GM23248 (cell line): ENCODE data around the gene PRSS56.

Experiments used
- EZH2 ChIP-seq: fragments of 200-600 bp; sonication (generic); IDR thresholded peaks from 2 replicates; pipeline ENCODE4 v1.6.1; 2018; ENCODE audit warnings: antibody characterized with exemption, mild to moderate bottlenecking; ENCODE audit not compliant: insufficient read depth, poor library complexity, severe bottlenecking
- EZH2phosphoT487 ChIP-seq: fragments of 200-600 bp; sonication (generic); IDR thresholded peaks from 2 replicates; pipeline ENCODE4 v1.6.1; 2018; ENCODE audit warnings: antibody characterized with exemption, moderate library complexity, mild to moderate bottlenecking, low read depth; ENCODE audit not compliant: insufficient read depth

GRCh38 chr2:232532419-232532818 is 12.2 kb downstream of the PRSS56 start:
- TF ChIP-seq EZH2phosphoT487 (no peak), EZH2 (no peak)
